Esophagus mucosa (tissue), 1 donor: ENCODE results near the gene MUTYH. TPM values are rescaled to one million over a fixed set of nuclear protein-coding genes. Genes with fewer than 3 reads are reported as not detected.
A peak's percentile ranks its signal among the peaks of the same experiment; 100 is the strongest.
"Not testable (repeated sequence)": the region's sequence is repeated elsewhere in the genome, so short reads cannot be mapped to it uniquely, and the experiment has no call there.

Source experiments
- ATAC-seq: fragments of 200-7000 bp; cut with Tn5 transposase; one replicate; pipeline ENCODE4 v1.9.1; 2020
- total RNA-seq: library from RNA; stranded (reverse); gene quantifications from one replicate; pipeline ENCODE4 v1.2.4, GENCODE V29; 2023
- donor health status: DM: yes; HTN: yes; CAD: no.

MUTYH gene
- 10.8 TPM for total RNA-seq

- ATAC-seq: peak; percentile 89
These were observed at the start of gene MUTYH, which contains the start of gene TOE1 for GRCh38 chr1:45339789-45340558. TSS of gene MUTYH (minus strand) at chr1:45340440. CDS start at chr1:45334505, 5,935 bp downstream. TSS of gene TOE1 (plus strand) at chr1:45340170. CDS start at chr1:45340253, 83 bp downstream.

- no peak for ATAC-seq
These were observed 46.0 kb upstream of the MUTYH start for GRCh38 chr1:45386219-45386618.

GRCh38 chr1:45385302-45385701, 45.1 kb upstream of the MUTYH start:
- no peak for ATAC-seq

- ATAC-seq: not testable (repeated sequence)
These were observed 44.0 kb upstream of the MUTYH start for GRCh38 chr1:45384213-45384612.

- ATAC-seq: no peak
These were observed 43.0 kb upstream of the MUTYH start for GRCh38 chr1:45383191-45383590.

- no peak for ATAC-seq
These were observed 41.0 kb upstream of the MUTYH start for GRCh38 chr1:45381243-45381642.

- no peak for ATAC-seq
These were observed 40.5 kb upstream of the MUTYH start for GRCh38 chr1:45380730-45381129.

GRCh38 chr1:45380125-45380524, 39.9 kb upstream of the MUTYH start:
- ATAC-seq: no peak

- no peak for ATAC-seq
These were observed 39.3 kb upstream of the MUTYH start for GRCh38 chr1:45379524-45379923.

- no peak for ATAC-seq
These were observed 37.9 kb upstream of the MUTYH start for GRCh38 chr1:45378184-45378583.

GRCh38 chr1:45375104-45376090, 35.2 kb upstream of the MUTYH start:
- no peak for ATAC-seq

- ATAC-seq: no peak
These were observed 33.3 kb upstream of the MUTYH start for GRCh38 chr1:45373573-45373972.

GRCh38 chr1:45370575-45370974, 30.3 kb upstream of the MUTYH start:
- no peak for ATAC-seq

- ATAC-seq: no peak
These were observed 24.8 kb upstream of the MUTYH start for GRCh38 chr1:45365051-45365450.

- no peak for ATAC-seq
These were observed 24.1 kb upstream of the MUTYH start for GRCh38 chr1:45364294-45364693.

GRCh38 chr1:45360981-45361380, 20.7 kb upstream of the MUTYH start:
- peak; percentile 80 for ATAC-seq

GRCh38 chr1:45359882-45360513, 19.8 kb upstream of the MUTYH start:
- ATAC-seq: peak; percentile 67

GRCh38 chr1:45356186-45356585, 15.9 kb upstream of the MUTYH start:
- peak; percentile 80 for ATAC-seq

GRCh38 chr1:45355683-45356082, 15.4 kb upstream of the MUTYH start:
- ATAC-seq: peak; percentile 57

- ATAC-seq: no peak
These were observed 14.6 kb upstream of the MUTYH start for GRCh38 chr1:45354838-45355237.

- no peak for ATAC-seq
These were observed 13.4 kb upstream of the MUTYH start for GRCh38 chr1:45353685-45354084.

GRCh38 chr1:45351508-45351907, 11.3 kb upstream of the MUTYH start:
- no peak for ATAC-seq
